Brain pericyte (primary cell): Measurements from ENCODE around the gene PHF8.

Source experiments
- DNase-seq: peaks from one replicate; pipeline ENCODE4 v3.0.0-alpha.2; 2012; ENCODE audit warnings: low read depth, low spot score

The PHF8 gene

DNA sequence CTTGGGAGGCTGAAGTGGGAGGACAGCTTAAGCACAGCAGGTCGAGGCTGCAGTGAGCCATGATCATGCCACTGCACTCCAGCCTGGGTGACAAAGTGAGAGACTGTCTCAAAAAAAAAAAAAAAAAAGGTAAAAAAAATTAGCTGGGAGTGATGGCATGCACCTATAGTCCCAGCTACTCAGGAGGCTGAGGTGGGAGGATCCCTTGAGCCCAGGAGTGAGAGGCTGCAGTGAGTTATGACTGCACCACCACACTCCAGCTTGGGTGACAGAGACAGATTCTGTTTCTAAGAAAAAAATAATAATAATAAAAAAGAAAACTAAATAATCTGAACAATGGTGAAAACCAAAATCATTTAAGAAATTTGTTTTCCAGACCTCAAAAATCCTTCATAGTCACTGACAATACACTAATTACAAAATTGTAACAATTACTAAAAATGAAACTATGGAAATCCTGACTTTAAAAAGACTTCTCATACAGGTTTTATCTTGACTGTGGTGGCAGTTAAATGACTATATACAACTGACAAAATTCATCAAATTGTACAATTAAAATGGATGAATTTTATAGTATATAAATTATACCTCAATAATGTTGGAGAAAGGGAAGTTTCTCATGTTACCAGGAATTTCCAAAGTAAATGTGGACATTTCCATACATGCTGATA lies 31.3 kb downstream of the PHF8 start:
- DNase-seq = no peak

DNA sequence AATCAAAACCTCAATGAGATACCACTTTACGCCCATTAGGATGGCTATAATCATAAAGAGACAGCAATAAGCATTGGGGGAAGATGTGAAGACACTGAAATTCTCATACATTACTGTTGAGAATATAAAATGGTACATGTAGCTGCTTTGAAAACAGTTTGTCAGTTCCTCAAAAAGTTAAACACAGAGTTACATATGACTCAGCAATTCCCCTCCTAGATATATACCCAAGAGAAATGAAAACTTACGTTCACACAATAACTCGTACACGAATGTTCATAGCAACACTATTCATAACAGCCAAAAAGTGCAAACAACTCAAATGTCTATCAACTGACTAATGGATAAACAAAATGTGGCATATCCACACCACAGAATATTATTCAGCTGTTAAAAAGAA lies 36.6 kb downstream of the PHF8 start:
- no peak for DNase-seq

- no peak for DNase-seq
These were observed 46.5 kb downstream of the PHF8 start for GRCh38 chrX:53997724-53998123.

DNA sequence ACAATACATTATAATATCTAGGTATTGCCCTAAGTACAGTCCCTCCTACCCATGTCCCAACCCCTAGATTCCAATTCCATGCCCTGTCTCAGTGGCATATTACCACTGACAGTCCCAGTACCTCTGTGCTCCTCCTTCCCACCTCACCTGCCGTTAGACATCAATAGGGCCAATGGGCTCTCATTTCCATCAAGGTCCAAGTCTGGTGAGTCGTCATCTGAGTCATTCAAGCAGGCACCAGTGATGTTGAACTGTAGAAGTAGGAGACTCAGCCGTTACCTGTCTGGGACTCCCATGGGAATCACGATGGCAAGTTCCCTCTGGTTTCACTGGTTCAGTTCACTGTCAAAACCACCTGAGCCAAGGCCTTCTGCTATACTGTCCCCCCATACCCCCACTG lies 51.7 kb downstream of the PHF8 start:
- DNase-seq = no peak

DNA sequence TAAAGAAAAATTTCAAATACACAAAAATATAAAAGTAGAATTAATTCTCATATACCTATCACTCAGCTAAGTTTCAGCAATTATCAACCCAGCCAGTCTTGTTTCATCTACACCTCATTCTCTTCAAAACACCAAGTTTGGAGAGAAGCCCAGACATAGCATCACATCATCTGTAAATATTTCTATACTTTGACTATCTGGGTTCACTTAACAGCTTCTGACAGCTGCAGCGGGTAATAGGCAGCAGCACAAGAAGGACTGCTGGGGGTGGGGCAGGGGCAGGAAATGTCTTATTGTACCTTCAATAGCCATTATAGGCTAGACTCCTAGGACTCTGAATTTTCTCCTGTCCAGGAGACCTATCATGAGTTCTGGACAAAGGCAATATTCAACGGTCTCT lies 54.1 kb downstream of the PHF8 start:
- no peak for DNase-seq

DNA sequence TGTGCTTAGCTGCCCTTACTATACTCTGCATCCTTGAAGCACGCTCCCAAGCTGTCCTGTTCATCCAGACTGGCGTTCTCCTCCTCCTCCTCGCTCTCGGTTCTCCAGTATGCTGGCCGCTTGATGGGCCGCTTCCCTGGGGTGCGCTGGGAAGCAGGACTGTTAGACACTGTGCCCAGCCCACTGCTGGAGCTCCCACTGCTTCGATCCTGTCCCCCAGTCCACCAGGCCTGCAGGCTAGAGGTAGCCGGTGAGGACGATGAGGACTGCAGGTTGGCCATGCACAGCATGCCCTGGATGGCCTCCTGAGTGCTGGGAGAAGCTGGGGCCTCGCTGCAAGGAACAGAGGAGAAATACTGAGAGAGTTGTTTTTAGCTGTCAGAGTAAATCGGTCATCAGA lies 59.4 kb downstream of the PHF8 start:
- DNase-seq = no peak

- DNase-seq = no peak
These were observed 69.7 kb downstream of the PHF8 start for GRCh38 chrX:53974529-53974928.

DNA sequence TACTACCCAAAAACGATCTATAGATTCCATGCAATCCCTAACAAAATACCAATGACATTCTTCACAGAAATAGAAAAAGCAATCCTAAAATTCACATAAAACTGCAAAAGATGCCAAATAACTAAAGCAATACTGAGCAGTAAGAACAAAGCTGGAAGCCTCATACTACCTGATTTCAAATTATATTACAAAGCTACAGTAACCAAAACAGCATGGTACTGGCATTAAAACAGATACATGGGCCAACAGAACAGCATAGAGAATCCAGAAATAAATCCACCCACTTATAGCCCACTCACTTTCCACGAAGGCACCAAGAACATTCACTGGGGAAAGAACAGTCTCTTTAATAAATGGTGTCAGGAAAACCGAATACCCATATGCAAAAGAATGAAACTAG lies 74.7 kb downstream of the PHF8 start:
- no peak for DNase-seq

GRCh38 chrX:53950130-53950733 lies 94.0 kb downstream of the PHF8 start:
- DNase-seq = no peak

- no peak for DNase-seq
These were observed 104.1 kb downstream of the PHF8 start for GRCh38 chrX:53940180-53940579.

DNA sequence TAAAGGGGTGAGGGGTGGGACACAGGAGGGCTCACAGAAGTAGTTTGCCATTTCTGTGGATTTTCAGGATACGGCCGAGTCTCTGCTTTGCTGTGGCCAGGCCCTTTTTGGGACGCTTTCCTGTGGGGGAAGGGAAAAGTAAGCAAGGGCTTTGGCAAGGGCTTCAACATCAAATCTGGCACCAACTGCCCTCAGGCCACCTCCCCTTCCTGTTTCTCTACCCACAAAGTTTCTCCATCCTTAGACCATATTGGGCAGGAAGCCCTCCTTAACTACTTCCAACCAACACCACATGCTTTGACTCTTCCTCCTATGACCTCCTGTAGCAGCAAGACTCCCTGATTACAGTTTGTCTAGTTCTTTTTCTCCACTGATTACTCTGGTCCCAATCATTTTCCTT lies 105.1 kb downstream of the PHF8 start:
- no peak for DNase-seq

DNA sequence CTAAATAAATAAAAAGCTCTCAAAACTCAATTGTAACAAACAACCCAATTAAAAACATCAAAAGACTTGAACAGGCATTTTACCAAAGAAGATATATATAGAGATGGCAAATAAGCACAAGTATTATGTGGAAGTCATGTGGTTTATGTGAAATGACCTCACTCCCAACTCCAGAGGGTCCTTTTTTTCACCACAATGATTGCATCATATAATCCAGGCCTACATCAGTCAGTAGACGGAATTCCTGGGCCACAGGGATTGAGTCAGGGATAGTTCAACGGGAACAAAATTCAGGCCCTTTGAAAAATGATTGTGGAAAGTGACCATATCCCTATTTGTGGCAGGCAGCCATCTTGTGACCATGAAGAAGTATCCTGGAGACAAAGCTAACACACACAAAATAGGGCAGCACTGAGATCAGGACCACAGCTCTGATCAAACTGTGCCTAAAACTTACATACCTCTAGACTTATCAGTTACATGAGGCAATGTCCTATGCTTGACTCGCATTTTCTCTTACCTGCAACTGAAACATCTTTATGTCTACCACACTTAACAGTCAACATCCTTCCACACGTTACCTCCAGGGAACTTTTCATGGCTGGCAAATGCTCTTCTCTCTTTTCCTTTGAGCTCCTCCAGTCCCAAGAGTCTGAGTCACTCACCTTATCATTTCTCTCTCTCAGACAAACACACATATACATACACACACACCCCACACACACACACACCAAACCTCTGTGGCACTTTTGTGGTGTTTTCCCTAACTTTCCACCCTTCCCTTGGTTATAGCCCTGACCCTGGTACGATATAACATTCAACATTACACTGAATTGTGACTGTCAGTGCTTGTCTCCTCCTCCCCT lies 113.5 kb downstream of the PHF8 start:
- DNase-seq = no peak

DNA sequence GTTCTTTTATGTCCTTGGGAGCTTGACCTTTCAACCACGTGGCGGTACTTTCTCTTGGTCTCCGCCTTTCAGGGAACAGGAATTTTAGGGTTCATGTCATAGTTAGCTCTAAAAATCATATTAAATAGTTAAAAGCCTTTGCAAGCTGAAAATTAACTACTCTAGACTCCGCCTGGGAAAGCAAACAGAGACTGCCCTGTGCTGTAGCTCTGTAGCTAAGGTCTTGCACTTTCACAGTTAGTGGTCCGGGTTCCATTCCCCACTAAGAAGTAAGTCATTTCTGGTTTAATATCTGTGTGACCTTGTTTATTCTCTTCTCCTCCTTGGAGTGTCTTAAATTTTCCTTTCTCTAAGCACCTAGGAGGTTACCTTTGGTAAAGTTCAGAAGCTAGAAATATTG lies 118.2 kb downstream of the PHF8 start:
- no peak for DNase-seq

DNA sequence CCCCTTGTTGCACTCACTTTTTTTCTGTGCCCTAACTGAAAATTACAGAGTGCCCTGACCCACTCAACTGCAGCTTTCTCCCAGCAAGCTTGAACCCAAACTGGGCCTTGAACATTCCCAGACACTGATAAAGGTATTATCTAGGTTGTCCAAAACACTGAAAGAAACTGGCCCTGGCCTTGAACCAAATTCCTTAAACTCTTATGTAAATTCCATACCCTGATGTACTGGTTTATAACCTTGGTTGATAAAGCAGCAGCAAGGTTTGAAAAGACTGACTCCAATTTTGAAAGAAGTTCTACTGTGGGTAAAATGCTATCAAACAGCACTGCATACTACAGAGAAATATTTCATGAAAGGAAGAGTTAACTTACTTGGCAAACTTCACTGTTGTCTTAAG lies 125.6 kb downstream of the PHF8 start:
- DNase-seq = no peak

- DNase-seq = no peak
These were observed 143.7 kb downstream of the PHF8 start for GRCh38 chrX:53900623-53901022.

DNA sequence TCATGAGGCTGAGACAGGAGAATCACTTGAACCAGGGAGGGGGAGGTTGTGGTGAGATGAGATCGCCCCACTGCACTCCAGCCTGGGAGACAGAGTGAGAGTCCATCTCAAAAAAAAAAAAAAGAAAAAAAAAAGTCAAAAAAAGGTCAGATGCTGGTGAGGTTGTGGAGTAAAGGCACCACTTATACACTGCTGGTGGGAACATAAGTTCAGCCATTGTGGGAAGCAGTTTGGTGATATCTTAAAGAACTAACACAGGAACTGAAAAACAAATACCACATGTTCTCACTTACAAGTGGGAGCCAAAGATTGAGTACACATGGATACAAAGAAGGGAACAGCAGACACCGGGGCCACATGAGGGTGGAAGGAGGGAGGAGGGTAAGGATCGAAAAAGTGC lies 149.0 kb downstream of the PHF8 start:
- DNase-seq = no peak
